ENCODE measurements around the gene RASL10B.
"Not testable (repeated sequence)": the region's sequence is repeated elsewhere in the genome, so short reads cannot be mapped to it uniquely, and the experiment has no call there.

RASL10B gene, protein sequence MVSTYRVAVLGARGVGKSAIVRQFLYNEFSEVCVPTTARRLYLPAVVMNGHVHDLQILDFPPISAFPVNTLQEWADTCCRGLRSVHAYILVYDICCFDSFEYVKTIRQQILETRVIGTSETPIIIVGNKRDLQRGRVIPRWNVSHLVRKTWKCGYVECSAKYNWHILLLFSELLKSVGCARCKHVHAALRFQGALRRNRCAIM

GRCh38 chr17:35731239-35731916 lies at the start of gene RASL10B:
Gene RASL10B (plus strand): TSS chr17:35731639. CDS start chr17:35735185, 3,546 bp downstream.
- peak; percentile 20 for DNase-seq (ENCODE audit: low read depth)

- DNase-seq (ENCODE audit: low read depth), result no peak
Observed at GRCh38 chr17:35683591-35683990, 47.8 kb upstream of the RASL10B start.

DNA sequence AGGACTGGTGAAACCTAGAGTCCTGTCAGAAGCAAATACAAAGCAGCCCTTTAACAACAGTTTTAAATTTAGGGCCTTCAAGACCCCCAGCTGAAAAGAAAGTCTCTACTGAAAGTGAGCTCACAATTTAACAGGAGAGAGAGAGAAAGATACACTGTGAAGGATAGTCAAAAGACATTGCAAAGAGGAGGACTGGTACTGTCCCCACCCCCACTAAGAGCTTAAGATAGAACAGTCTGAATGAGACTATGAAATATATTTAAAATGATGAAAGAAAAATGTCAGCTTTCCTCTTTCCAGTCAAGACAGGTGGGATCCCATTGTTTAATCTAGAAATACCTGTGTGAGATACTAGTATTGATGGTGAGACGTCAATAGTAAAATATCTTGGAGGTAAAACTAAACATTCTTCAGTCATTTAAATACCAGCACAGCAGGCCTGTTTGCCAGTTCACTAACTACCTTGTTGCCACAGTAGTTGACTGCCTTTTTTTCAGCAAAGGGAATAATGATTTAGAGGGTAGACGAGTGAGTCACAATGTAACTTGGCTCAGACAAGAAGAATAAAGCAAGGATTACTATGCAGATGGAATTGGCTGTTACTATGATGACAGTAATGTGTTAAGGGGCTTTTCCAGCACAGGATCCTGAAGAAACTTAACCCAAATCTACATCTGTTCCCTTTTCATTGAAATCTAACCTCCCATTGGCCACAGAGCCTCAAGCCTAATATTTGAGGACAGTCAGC lies 47.2 kb upstream of the RASL10B start:
- peak; percentile 5 for DNase-seq (ENCODE audit: low read depth)

DNA sequence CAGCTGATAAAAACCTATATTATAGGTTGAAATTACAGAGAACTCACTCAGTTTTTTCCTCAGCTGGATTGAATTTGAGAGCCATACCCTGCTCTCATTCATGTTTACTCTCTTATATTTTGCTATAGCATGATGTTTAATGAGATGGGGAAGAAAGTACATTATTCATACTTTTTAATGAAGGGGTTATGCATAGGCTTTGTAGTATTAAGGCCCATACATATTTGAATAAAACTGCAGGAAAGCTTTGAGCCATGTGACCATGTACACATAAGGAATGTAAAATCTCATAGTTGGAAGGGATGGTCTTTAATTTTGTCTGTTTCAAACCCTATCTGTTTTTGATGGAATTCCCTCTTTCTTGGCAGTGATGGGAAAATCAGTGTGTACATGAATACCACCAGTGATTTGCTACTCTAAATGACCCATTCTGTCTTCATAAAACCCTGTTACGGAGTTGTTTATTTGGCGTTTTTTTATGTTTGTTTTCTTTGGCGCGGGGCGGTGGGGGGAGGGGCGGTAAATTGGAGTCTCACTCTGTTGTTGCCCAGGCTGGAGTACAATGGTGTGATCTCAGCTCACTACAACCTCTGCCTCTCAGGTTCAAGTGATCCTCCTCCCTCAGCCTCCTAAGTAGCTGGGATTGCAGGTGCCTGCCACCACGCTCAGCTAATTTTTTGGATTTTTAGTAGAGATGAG lies 38.8 kb upstream of the RASL10B start:
- DNase-seq (ENCODE audit: low read depth), result no peak

- no peak for DNase-seq (ENCODE audit: low read depth)
Observed at GRCh38 chr17:35693662-35694061, 37.8 kb upstream of the RASL10B start.

- DNase-seq (ENCODE audit: low read depth), result no peak
Observed at GRCh38 chr17:35694906-35695305, 36.5 kb upstream of the RASL10B start.

DNA sequence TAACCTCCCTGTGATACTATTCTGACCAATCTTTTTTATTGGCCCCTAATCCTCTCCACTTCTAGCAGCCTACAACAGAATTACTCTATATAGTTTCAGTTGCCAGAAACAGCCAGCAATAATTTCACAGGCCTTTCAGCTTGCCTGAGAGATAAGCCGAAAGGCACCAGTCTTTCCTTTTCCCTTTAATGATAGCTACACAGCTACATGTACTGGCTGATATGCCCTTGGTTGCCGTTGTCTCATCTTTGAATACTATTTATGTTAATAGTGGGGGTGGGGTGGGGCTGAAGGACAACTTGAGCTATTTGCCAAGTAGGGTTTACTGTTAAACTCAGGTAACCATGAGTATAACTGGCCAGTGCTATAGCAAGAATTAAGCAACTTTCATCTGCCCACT lies 35.8 kb upstream of the RASL10B start:
- DNase-seq (ENCODE audit: low read depth), result no peak

DNA sequence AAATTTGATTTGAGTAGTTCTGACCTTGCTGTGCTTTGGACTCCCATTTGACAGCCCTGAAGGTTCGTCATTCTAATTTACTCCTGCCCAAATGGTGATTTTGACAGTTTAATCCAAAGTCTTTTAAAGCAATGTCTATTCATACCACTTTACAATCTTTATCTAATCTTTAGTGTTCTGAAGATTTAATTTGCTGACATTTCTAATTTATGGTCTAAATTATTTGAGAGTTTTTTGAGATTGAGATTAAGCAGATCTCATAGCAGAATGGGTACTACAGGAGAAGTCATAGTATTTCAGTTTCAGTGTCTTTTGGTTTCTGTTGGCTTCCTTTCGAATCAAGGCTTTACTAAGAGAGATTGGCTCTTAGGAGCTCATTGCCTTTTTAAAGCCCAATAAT lies 32.6 kb upstream of the RASL10B start:
- DNase-seq (ENCODE audit: low read depth), result no peak

GRCh38 chr17:35700150-35700549 lies 31.3 kb upstream of the RASL10B start:
- DNase-seq (ENCODE audit: low read depth), result no peak

- DNase-seq (ENCODE audit: low read depth), result no peak
Observed at GRCh38 chr17:35701491-35701890, 29.9 kb upstream of the RASL10B start.

GRCh38 chr17:35703308-35703707 lies 28.1 kb upstream of the RASL10B start:
- DNase-seq (ENCODE audit: low read depth), result not testable (repeated sequence)

GRCh38 chr17:35705230-35705629 lies 26.2 kb upstream of the RASL10B start:
- DNase-seq (ENCODE audit: low read depth), result no peak

GRCh38 chr17:35705705-35706104 lies 25.7 kb upstream of the RASL10B start:
- DNase-seq (ENCODE audit: low read depth), result no peak

- no peak for DNase-seq (ENCODE audit: low read depth)
Observed at GRCh38 chr17:35708149-35708548, 23.3 kb upstream of the RASL10B start.

DNA sequence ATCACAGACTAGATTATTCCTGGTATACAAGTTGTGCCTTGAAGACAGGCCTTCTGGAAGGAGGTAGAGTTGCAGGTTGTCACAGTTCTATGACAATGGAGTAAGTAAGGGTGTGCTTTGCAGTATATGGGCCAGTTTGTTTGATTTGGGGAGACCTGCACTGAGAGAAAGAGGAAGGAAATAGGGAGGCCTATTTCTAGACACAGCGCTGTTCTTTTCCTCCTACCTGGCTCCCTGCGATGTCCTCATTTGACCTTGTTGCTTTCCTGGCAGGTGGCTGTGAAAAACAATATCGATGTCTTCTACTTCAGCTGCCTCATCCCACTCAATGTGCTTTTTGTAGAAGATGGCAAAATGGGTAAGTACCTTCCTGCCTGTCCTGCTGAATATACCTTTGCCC lies 22.5 kb upstream of the RASL10B start:
- no peak for DNase-seq (ENCODE audit: low read depth)

GRCh38 chr17:35709874-35710273 lies 21.6 kb upstream of the RASL10B start:
- peak; percentile 87 for DNase-seq (ENCODE audit: low read depth)

DNA sequence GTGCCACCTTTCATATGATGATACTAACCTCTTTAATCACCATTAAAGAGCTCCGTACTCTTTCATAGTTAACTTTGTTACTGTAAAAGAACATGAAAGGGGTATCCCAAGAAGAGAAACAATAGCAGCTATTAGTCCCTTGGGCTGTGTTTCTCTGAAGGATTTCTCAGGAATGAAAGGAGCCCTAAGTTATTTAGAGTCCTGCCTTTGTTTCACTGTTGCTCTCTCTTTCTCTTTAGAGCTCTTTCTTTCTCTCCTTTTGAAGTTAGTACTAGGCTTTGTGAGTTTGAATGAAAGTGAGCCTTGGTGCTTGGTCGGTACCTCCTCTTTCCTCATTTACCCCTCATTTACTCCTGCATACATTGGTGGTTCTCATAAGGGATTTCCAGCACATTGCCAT lies 20.5 kb upstream of the RASL10B start:
- DNase-seq (ENCODE audit: low read depth), result no peak

DNA sequence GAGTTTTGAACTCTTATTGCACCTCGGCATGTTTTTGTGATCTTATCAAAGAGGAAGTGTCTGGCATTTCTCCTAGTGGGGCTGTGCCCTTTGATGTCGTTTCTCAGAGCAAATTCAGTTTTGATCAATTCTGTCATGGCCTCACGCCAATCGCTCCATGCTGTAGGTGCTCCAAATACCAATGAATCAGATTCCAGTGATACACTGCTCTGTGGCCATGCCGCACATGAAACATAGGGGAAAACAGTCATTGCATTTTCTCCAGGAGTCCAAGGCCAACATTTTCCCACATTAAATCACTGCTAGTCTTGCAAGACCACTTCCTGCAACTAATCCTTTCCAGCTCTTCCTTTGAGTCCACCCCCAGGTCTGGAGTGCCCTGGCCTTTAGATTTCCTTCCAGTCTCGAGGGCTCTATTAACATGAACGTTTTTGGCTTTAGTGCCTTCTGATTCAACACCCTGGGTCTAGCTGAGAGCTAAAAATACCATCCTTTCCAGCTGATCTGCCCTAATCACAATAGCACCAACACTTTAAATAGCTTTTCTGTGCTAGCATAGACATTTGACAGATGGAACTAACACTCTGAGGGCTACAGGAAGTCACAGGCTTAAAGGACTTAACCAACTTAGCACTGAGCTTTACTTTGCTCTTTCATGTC lies 18.2 kb upstream of the RASL10B start:
- peak; percentile 53 for DNase-seq (ENCODE audit: low read depth)

DNA sequence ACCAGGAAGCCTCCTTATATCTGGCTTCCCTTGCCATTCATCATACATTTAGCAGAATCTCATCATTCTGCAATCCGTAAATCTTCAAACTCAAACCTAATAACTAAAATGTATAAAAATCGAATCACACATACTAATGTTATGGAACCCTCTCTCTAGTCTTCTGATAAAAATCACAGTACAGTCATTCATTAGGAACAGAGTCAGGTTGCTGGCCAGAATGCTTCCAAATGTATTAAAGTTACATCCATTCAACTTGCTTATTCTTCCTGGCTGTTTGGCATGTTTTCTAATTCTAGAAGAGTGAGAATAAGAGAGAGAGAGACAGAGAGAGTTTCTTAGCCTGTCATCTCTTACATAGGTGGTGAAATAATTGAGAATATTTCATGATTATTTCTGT lies 16.5 kb upstream of the RASL10B start:
- DNase-seq (ENCODE audit: low read depth), result no peak

GRCh38 chr17:35715416-35715815 lies 16.0 kb upstream of the RASL10B start:
- no peak for DNase-seq (ENCODE audit: low read depth)

GRCh38 chr17:35716173-35716572 lies 15.3 kb upstream of the RASL10B start:
- no peak for DNase-seq (ENCODE audit: low read depth)

DNA sequence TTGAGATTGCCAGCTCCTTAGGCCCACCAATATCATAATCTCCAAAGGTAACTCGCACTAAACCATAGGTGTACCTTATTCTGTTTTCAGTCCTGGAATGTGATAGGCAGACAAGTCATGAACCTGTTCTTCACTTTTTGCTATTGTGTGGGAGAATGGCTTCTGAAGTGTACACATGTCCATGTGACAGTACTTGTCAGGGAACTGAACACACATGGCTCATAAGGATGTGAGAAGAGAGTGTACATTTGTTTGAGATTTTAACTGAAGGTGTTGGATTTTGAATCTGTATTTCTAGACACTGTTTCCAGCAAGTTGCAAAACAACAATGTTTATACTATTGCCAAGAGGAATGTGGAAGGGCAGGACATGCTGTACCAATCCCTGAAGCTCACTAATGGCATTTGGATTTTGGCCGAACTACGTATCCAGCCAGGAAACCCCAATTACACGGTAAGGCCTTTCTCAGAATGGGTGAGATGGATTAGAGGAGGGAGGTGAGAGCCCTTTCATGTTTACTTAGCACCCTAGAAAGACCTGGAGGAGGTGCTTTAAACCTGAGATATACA lies 14.5 kb upstream of the RASL10B start:
- peak; percentile 55 for DNase-seq (ENCODE audit: low read depth)

All from fibroblast of the conjunctiva (primary cell).